Measurements from ENCODE around the gene LHX4. TPM values are rescaled to one million over a fixed set of nuclear protein-coding genes. Genes with fewer than 3 reads are reported as not detected.

LHX4 gene
- total and polyA plus RNA-seq, 2 of the 8 experiments (the other 6 are each of a cell fraction or from before 2014, with no cell fraction given): 0.85 to 4.9 TPM

DNA sequence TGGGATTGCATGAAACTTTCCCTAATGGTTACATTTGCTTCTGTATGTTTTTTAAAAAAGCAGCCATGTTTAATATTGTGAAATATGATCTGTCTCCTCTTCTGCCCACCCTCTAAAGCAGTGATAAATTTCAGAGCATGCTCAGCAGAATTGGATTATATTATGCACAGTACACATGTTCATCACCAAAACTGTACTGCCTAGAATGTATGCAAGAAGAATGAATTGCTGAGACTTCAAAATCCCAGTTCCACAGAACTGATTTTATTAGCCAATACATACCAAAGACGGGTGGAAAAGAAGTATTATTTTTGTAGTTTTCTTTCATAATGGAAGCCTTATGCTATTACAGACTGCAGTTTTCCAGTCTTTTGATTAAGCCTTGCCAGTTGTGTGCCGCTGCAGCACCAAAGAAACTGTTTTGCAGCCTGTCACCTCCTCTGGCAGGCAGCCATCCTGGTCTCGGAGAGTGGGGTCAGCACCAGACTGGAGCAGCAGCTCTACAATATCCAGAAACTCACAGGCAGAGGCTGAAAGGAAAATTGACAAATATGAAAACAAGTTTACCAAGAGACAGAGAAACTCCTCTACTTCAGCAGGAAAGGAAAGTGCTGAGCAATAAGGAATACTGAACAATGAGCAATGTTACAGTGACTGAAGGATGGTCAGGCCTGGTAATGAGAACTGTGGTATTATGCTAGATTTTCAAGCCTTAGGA, 58.1 kb downstream of the LHX4 start (continued):
- TF ChIP-seq, protein P1, sequence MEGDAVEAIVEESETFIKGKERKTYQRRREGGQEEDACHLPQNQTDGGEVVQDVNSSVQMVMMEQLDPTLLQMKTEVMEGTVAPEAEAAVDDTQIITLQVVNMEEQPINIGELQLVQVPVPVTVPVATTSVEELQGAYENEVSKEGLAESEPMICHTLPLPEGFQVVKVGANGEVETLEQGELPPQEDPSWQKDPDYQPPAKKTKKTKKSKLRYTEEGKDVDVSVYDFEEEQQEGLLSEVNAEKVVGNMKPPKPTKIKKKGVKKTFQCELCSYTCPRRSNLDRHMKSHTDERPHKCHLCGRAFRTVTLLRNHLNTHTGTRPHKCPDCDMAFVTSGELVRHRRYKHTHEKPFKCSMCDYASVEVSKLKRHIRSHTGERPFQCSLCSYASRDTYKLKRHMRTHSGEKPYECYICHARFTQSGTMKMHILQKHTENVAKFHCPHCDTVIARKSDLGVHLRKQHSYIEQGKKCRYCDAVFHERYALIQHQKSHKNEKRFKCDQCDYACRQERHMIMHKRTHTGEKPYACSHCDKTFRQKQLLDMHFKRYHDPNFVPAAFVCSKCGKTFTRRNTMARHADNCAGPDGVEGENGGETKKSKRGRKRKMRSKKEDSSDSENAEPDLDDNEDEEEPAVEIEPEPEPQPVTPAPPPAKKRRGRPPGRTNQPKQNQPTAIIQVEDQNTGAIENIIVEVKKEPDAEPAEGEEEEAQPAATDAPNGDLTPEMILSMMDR (IDR thresholded peaks at IDR 0.05; ENCODE audit: control extremely low read depth in 1 of 3, insufficient read depth in 1 of 3, low read depth in 1 of 3, low read length in 3 of 3): no peak
- TF ChIP-seq ASH2L (IDR thresholded peaks at IDR 0.05; ENCODE audit: low read length): no peak
- TF ChIP-seq, protein P2, sequence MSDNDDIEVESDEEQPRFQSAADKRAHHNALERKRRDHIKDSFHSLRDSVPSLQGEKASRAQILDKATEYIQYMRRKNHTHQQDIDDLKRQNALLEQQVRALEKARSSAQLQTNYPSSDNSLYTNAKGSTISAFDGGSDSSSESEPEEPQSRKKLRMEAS (IDR thresholded peaks at IDR 0.05): no peak
- no peak for TF ChIP-seq EZH2 (IDR thresholded peaks at IDR 0.05; ENCODE audit: low read depth, low read length, severe bottlenecking)
- TF ChIP-seq POLR2A (IDR thresholded peaks at IDR 0.05; ENCODE audit: control extremely low read depth in 1 of 2, low read depth in 2 of 2, low read length in 2 of 2): no peak
- no peak for TF ChIP-seq KDM5A (IDR thresholded peaks at IDR 0.05; ENCODE audit: low read length)

Data from H1 (cell line).